ENCODE results near the gene UBE2G1.
"Not testable (repeated sequence)": the region's sequence is repeated elsewhere in the genome, so short reads cannot be mapped to it uniquely, and the experiment has no call there.

UBE2G1 gene

DNA sequence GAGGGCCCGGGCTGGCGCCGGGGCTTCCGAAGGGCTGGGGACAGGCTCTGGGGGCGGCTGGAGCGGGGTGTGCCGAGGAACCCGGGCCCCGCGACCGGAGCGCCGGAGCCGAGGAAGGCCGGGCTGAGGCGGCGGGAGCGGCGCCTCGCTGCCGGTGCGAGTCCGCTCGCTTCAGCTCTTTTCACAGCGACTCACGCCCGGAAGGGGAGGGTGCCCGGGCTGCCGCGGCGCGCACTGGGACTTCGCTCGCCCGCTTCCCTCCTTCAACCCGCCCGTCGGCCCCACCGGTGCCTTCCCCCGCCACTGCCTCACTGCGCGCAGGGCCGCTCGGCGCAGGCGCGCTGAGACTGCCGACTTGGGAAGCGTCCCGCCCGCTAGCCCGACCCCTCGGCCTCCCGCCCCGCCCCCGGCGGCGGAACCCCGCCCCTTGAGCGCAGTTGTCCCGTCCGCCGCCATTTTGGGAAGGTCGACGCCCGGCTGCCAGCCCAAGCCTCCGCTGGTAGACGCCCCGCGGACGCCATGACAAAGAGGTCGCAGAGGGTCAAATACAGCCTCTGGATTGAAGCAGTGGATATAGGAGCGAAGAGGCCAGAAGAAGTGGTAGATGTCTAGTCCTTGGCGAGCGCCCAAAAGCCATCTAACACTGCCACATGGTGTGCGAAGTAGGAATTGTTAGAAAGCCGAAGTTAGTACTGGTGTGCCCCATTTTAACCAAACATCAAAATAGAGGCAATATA is at the start of gene UBE2G1:
Gene UBE2G1, minus strand, starts transcription at position 349 of the 737 bp plus-strand sequence. CDS start 359 bp downstream, outside the sequence.
- peak; percentile 99 for DNase-seq

- DNase-seq, result peak; percentile 82
Measured at GRCh38 chr17:4412933-4413831, 46.7 kb upstream of the UBE2G1 start.

DNA sequence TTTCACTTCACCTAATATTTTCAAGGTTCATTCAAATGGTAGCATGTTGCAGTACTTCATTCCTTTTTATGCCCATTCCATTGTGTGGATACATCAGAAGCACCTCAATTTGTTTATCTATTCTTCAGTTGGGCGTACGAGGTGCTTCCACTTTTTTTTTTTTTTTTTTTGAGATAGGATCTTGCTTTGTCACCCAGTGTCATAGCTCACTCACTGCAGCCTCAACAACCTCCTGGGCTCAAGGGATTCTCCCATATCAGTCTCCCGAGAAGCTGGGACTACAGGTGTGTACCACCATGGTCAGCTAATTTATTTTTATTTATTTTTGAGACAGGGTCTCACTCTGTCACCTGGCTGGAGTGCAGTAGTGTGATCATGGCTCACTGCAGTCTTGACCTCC is 44.7 kb upstream of the UBE2G1 start:
- DNase-seq, result no peak

DNA sequence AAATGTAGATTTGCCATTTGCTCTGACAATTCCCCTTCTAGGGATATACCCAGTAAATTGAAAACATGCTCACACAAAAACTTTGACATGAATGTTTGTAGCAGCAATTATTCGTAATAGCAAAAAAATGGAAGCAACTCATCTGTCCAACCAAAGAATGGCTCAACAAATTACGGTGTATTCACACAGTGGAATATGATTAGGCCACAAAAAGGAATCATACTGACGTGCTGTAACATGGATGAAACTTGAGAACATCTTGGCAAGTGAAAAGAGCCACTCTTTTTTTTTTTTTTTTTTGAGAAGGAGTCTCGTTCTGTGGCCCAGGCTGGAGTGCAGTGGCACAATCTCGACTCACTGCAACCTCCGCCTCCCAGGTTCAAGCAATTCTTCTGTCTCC is 43.2 kb upstream of the UBE2G1 start:
- no peak for DNase-seq

- DNase-seq, result no peak
Measured at GRCh38 chr17:4407851-4408250, 41.4 kb upstream of the UBE2G1 start.

GRCh38 chr17:4407216-4407615 is 40.7 kb upstream of the UBE2G1 start:
- no peak for DNase-seq

DNA sequence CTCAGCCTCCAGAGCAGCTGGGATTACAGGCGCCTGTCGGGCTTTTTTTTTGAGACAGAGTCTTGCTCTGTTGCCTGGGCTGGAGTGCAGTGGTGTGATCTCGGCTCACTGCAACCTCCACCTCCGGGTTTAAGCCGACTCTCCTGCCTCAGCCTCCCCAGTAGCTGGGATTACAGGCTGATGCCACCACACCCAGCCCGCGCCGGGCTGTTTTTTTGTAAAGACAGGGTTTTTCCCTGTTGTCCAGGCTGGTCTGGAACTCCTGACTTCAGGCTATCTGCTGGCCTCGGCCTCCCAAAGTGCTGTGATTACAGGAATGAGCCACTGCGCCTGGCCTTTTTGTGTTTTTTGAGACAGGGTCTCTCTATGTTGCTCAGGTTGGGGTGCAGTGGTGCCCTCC is 39.9 kb upstream of the UBE2G1 start:
- no peak for DNase-seq

DNA sequence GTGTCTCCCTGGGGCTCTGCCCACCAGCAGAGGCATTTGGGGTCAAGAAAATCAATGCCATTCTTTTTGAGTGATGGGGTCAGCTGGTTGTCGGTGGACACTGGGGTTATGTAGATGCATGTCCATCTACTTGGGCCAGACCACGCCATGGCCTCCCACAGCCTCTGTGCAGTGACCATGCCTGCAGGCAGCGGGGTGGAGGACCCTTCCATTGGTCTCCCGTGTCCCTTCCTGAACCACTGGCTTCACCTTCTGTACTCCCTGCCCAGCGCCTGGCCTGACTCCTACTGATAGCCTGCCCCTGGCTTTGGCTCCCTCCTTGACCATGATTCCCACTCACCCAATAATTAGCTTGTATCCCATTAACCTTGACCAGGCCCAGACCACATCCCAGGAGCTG is 39.2 kb upstream of the UBE2G1 start:
- DNase-seq, result no peak

DNA sequence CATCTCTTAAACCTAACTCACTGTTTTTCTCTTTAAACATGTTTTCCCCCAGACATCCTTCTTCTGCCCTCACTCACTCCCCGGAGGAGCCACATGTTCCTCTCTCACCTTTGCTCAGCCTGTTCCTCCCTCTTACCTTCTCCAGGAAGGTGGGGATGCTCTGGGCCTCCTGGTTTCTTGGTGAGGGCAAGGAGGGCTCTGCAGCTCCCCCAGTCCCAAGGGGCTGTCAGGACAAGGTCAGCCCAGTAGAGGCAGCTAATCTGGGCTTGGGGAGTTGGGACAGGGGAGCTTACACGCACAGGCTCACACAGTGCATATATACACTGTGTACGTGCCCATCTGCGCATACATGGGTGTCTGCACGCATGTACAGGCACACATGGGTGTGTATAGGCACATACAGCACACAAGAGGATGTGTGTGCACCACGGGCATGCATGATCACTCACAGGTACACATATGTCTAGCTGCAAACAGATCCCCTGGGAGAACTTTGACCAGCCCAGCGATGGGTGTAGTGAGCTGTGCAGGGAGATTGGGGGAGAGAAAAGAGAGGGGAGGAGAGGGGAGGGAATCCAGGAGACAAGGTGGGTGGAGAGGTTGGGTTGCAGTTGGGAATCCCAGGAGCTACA is 38.7 kb upstream of the UBE2G1 start:
- no peak for DNase-seq

GRCh38 chr17:4397840-4398239 is 31.4 kb upstream of the UBE2G1 start:
- no peak for DNase-seq

- DNase-seq, result no peak
Measured at GRCh38 chr17:4395111-4395478, 28.6 kb upstream of the UBE2G1 start.

GRCh38 chr17:4394208-4395110 is 28.0 kb upstream of the UBE2G1 start:
- DNase-seq, result no peak

DNA sequence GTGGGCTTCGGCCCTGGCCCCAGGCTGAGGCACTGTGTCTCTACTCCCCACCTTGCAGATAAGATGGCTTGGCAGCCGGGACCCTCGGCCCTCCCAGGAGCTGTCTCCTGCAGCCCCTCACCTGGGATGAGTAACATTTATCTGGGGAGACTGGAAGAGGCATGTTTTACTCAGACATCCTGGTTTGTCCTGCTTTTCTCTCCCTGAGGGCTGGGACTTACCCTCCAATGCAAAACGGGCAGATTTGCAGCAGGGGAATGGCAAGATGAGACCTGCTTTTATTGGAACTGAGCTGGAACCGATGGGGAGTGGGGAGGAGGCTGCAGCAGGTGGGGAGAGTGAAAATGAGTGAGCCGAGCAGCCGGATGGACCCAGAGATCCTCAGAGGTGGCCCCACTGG is 27.3 kb upstream of the UBE2G1 start:
- no peak for DNase-seq

DNA sequence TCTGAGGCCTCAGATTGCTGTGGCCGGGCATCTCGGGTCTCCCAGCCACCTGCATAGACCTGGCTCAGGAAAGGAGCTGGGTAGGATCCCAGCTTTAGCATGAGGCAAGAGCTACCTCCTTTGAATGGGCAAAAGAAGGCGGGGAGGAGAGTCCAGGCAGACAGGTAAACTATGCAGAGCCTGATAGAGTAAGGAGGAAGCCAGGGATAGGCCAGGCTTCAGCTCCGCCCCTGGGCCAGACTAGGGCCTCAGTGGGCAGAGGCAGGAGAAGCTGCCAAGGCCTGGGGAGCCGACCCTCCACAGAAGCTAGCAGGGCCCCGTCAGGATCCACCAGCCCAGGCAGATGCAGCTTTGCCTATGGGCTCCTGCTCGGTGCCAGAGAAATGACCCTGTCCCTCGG is 22.6 kb upstream of the UBE2G1 start:
- DNase-seq, result peak; percentile 30

DNA sequence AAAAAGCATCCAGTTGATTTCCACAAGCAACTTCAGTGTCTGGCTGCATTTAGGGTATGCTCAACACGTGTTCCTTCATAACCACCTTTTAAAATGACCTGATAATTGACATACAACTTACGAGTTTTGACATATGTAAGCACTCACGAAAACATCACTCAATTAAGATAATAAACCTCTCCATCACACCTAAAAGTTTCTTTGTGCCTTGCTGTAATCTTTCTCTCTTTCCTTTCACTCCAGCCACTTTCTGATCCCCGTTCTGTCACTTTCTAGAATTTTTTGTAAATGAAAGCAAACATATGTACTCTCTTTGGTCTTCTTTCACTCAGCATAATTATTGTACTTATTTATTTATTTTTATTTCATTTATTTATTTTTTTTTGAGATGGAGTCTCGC is 20.7 kb upstream of the UBE2G1 start:
- DNase-seq, result no peak

DNA sequence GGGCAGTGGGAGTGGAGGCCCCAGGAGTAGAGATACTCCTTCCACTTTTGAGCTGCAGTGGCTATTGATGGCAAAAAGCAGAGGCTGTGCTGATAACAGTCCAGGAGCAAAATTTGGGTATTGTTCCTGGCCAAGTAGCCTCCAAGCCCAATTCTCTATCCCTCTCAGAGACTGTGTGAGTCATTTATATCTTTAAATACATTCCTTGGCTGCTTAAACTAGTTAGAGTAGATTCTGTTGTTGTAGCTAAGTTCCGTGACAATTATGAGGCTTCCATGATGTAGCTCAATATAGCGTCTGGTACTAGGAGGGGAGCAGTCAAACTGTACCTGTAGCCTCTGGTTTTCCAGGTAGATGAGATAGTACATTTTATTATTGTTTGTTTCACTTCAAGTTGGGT is 19.9 kb upstream of the UBE2G1 start:
- no peak for DNase-seq

DNA sequence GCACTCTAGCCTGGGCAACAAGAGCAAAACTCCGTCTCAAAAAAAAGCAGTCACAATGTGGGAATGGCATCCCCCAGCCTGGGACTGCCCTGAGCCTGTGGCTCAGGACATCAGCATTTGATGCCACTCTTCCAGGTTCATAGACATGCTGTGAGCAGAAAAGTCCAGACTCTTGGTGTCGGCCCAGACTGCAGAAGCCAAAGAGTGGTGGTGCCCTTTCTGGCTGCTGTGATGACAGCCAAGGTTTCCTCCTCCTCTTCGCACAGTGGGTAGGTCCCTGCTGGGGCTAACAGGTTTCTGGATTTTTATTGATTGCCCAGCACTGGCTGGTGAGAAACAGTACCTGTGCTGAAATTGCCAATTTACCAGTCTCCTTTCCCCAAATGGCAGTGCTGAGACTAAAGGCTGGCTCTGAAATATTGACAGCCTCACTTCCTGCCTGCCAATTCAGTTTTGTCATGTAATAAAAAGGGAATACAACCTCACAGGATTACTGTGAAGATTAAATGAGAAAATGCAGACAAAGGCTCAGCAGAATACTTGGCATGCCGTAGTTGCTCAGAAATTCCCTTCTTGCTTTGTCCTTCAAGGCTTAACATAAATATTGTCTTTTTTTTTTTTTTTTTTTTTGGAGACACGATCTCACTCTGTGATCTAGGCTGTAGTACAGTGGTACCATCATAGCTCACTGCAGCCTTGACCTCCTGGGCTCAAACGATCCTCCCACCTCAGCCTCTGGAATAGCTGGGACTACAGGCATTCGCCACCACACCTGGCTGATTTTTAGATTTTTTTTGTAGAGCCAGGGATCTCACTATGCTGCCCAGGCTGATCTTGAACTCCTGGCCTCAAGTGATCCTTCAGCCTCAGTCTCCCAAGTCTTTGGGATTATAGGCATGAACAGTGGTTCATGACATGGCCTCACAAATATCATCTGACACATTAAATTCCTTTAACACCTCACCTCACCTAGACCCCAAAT is 15.5 kb upstream of the UBE2G1 start:
- no peak for DNase-seq

- no peak for DNase-seq
Measured at GRCh38 chr17:4378626-4379025, 12.2 kb upstream of the UBE2G1 start.

GRCh38 chr17:4377247-4377646 is 10.8 kb upstream of the UBE2G1 start:
- not testable (repeated sequence) for DNase-seq

GRCh38 chr17:4375796-4376440 is 9.4 kb upstream of the UBE2G1 start:
- DNase-seq, result not testable (repeated sequence)

All from NCI-H510A treated with DMSO at 0.1 percent for 48 hours (cell line).